Lung (tissue), 12 donors: ENCODE data around the gene TREM1. TPM values are rescaled to one million over a fixed set of nuclear protein-coding genes. Genes with fewer than 3 reads are reported as not detected.

Experiments
- ATAC-seq: fragments of 200-7000 bp; cut with Tn5 transposase; one replicate; pipeline ENCODE4 v1.9.1; 2020; ENCODE audit warnings: moderate number of reproducible peaks; ENCODE audit not compliant: insufficient read depth, low FRiP score
- DNase-seq, 3 donors: peaks; one replicate each; pipeline ENCODE4 v3.0.0-alpha.2; 2013 to 2017
- H3K27ac ChIP-seq, 2 donors: one replicate each; pipeline ENCODE4 v1.5.1; 2013; ENCODE audit warnings: mild to moderate bottlenecking in 2 of 2, moderate library complexity in 2 of 2, control low read depth in 1 of 2, inconsistent platforms in 1 of 2, low read depth in 1 of 2, low read length in 1 of 2
- H3K27me3 ChIP-seq, 3 donors: one replicate each; pipeline ENCODE4 v1.5.1; 2013; ENCODE audit warnings: low read length in 2 of 3; ENCODE audit not compliant: control insufficient read depth in 3 of 3, insufficient read depth in 3 of 3
- H3K36me3 ChIP-seq, 4 donors: one replicate each; pipeline ENCODE4 v1.5.1; 2013; ENCODE audit warnings: low read length in 4 of 4, mild to moderate bottlenecking in 1 of 4, moderate library complexity in 1 of 4; ENCODE audit not compliant: control insufficient read depth in 4 of 4, insufficient read depth in 4 of 4
- H3K4me1 ChIP-seq, 5 donors: one replicate each; pipeline ENCODE4 v1.5.1; 2013; ENCODE audit warnings: low read length in 5 of 5, mild to moderate bottlenecking in 2 of 5, moderate library complexity in 1 of 5; ENCODE audit not compliant: control insufficient read depth in 5 of 5, insufficient read depth in 5 of 5
- H3K4me3 ChIP-seq: one replicate; pipeline ENCODE4 v1.5.1; 2013; ENCODE audit warnings: mild to moderate bottlenecking, control low read depth, moderate library complexity
- H3K9ac ChIP-seq, 2 donors: one replicate each; pipeline ENCODE4 v1.5.1; 2013; ENCODE audit warnings: low read length in 2 of 2, control low read depth in 1 of 2; ENCODE audit not compliant: insufficient read depth in 1 of 2
- H3K9me3 ChIP-seq, 4 donors: one replicate each; pipeline ENCODE4 v1.5.1; 2013; ENCODE audit warnings: low read length in 3 of 4, mild to moderate bottlenecking in 1 of 4, moderate library complexity in 1 of 4; ENCODE audit not compliant: control insufficient read depth in 4 of 4, insufficient read depth in 3 of 4
- WGBS, 2 donors: extraction: QIAGEN DNeasy Blood & Tissue Kit; methylation state at CpG; one replicate each; pipeline ENCODE4 v1.1.7; 2013; 5-methylcytosine and 5-hydroxymethylcytosine counted together
- polyA plus RNA-seq, 2 donors: library from polyadenylated mRNA; stranded (reverse); fragments of 200-250 nt; gene quantifications; one replicate each; pipeline ENCODE4 v1.2.1, GENCODE V29; 2013
- total RNA-seq, 2 donors: library from RNA; depleted of rRNA in 1 of 2; stranded (reverse); fragments of >200 nt in 1 of 2; gene quantifications; one replicate each; pipeline ENCODE4 v1.2.1, GENCODE V29; 2014 to 2021
- TF ChIP-seq, protein P1 (sequence below): IDR thresholded peaks from 2 replicates; pipeline ENCODE4 v1.5.1; 2012; ENCODE audit warnings: mild to moderate bottlenecking; ENCODE audit errors: control extremely low read depth, extremely low read depth
- donor health status: control.
- donor health status: control.
- donor health status: Bipolar disorder and iron deficiency.
- donor health status: healthy.
- donor health status: DM: yes; HTN: yes; CAD: no.

The TREM1 gene
- total and polyA plus RNA-seq, 4 donors = 17.4 to 112 (median 82.6) TPM

DNA sequence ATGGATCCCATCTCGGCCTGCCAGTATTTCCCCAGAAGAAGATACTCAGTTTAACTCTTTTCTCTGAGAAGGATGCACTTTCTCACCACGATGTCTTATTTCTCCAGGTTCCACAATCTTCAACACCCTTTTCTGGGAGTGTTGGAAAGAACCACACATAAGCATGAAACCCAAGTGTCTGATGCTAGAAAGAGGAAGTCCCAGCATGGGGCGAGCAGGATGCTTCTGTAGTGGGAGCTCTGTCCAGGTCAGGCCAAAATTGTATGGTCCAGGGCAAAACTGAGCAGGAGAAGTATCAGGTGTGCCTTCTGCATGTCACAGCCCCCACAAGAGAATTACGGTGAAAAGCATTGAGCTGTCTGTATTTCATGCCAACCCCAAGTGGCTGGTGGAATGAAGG is 11.0 kb downstream of the TREM1 start:
- TF ChIP-seq, protein P1, sequence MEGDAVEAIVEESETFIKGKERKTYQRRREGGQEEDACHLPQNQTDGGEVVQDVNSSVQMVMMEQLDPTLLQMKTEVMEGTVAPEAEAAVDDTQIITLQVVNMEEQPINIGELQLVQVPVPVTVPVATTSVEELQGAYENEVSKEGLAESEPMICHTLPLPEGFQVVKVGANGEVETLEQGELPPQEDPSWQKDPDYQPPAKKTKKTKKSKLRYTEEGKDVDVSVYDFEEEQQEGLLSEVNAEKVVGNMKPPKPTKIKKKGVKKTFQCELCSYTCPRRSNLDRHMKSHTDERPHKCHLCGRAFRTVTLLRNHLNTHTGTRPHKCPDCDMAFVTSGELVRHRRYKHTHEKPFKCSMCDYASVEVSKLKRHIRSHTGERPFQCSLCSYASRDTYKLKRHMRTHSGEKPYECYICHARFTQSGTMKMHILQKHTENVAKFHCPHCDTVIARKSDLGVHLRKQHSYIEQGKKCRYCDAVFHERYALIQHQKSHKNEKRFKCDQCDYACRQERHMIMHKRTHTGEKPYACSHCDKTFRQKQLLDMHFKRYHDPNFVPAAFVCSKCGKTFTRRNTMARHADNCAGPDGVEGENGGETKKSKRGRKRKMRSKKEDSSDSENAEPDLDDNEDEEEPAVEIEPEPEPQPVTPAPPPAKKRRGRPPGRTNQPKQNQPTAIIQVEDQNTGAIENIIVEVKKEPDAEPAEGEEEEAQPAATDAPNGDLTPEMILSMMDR = no peak
- no peak overlapping the region for H3K9ac ChIP-seq
- H3K27me3 ChIP-seq = peaks cover 0 to 7% (median 3%) of the 10 kb centered on the region in 3 donors
- ATAC-seq (no peak), DNase-seq (no peak)
- no peaks in the 10 kb centered on the region for H3K9me3 ChIP-seq
- 72 to 80% methylated on average over 4 of the region's 4 CpGs for WGBS, 2 donors
- H3K4me1 ChIP-seq = peaks cover 0 to 5% (median 4%) of the 10 kb centered on the region in 5 donors
- H3K36me3 ChIP-seq = no peaks in the 10 kb centered on the region
- H3K27ac ChIP-seq = no peak overlapping the region
- H3K4me3 ChIP-seq = no peak overlapping the region

DNA sequence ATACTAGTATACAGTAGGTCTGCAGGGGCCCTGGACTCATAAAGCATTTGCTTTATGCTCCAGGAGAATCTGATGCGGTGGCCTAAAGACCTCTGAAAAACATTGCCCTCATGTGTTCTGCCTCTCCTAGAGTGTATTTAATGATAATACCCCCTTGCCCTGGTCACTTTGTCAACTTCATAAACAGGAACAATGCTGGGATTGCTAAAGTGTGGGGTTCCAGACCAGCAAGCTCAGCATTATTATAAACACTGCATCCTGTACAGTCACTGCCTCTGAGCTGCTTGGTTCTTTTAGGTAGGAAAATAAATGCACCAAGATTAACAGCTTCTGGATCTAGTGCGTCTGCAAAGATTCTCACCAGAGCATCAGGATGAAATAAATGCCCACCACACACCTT is 12.2 kb downstream of the TREM1 start:
- no peak for DNase-seq
- H3K4me3 ChIP-seq = no peak overlapping the region
- peaks cover 0 to 7% (median 3%) of the 10 kb centered on the region in 3 donors for H3K27me3 ChIP-seq
- no peaks in the 10 kb centered on the region for H3K9me3 ChIP-seq
- H3K27ac ChIP-seq = no peak overlapping the region
- H3K9ac ChIP-seq = no peak overlapping the region
- WGBS, 2 donors = 84 to 85% methylated on average over 2 of the region's 2 CpGs
- TF ChIP-seq, protein P1 = no peak
- peaks cover 0 to 5% (median 4%) of the 10 kb centered on the region in 5 donors for H3K4me1 ChIP-seq
- H3K36me3 ChIP-seq = no peaks in the 10 kb centered on the region
- no peak for ATAC-seq

DNA sequence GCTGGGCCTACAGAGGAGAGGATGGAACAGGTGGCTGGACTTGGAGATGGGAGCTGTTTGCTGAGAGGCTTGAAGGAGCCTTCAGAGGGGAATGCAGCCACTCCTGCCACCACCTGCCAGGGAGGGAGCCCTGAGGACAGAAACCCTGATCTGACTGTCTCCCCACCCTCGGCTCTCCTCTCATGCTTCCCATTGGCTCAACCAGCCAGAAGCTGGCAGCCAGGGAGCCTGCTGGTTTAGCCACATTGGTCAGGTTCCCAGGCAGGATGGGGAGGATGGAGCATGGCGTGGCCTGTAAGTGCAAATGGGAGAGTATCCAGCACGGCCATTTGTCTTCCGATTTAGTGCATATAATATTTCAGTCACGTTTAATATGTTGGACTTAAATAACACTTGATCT is 12.8 kb downstream of the TREM1 start:
- TF ChIP-seq, protein P1 = no peak
- H3K27ac ChIP-seq = no peak overlapping the region

More for the DNA sequence above, 12.8 kb downstream of the TREM1 start:
- no peak overlapping the region for H3K9ac ChIP-seq
- H3K9me3 ChIP-seq = no peaks in the 10 kb centered on the region
- DNase-seq (no peak), ATAC-seq (no peak)
- H3K36me3 ChIP-seq = no peaks in the 10 kb centered on the region
- no peak overlapping the region for H3K4me3 ChIP-seq
- 85 to 94% methylated on average over 5 of the region's 5 CpGs for WGBS, 2 donors
- peaks cover 0 to 2% (median under 1%) of the 10 kb centered on the region in 5 donors for H3K4me1 ChIP-seq
- peaks cover 0 to 7% (median 3%) of the 10 kb centered on the region in 3 donors for H3K27me3 ChIP-seq
